ENCODE results near the gene LPO. TPM values are rescaled to one million over a fixed set of nuclear protein-coding genes. Genes with fewer than 3 reads are reported as not detected.

The LPO gene
- total RNA-seq, 2 donors from 2014 or later, result not detected

DNA sequence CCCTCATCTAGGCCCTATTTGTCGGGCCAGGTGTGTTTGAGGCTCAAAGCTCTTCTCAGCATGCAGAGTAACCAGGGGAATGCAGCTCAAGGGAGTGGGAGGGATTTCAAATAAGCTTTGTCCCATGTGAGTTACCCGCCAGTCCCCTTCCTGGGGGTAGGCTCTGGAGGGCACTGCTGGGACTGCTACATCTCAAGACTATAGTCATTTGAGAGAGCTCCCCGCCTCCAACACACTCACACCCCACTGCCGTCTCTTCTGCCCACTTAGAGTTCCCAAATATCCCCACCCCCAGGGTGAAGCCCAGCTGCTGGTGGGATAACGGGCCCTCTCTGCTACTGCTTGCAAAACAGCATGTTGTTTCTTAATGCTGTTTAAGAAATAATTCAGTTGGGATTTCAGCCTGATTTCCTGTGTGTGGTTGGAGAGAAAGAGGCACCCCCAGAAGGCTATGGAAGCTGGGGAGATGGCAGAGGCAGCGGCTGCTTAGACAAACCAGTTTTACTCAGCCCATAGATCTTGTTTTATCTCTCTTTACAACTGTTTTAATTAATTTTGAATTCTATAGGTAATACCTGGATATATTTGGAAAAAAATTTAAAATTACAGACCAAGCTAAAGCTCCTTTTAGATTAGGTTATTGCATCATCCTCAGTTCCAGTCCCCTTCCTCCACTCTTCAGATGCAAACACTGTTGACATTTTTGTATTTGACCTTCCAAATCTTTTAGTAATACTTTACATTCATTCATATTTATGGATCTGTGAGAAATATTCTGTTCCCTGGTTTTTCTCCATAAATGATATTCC is 46.4 kb downstream of the LPO start:
- intact Hi-C loops (cut with DNase I), result no loop called here

DNA sequence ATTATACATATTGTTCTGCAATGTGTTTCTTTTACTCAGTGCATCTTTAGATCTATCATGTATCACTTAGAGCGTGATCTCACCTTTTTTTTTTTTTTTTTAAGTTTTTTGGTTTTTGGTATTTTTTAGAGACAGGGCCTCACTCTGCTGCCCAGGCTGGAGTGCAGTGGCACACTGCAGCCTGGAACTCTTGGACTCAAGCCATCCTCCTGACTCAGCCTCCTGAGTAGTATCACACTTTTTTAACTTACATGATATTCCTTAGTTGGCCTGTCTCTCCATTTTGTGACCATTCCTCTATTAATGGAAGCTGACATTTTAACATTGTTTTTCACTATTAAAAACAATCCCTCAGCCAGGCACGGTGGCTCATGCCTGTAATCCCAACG is 47.0 kb downstream of the LPO start:
- Histone ChIP-seq H3K4me3 (no peak overlapping the region), H3K27ac (no peak overlapping the region)
- no peak for DNase-seq

More for the DNA sequence above, 46.4 kb downstream of the LPO start:
- TF ChIP-seq POLR2A (IDR thresholded peaks at IDR 0.05), result no peak
- TF ChIP-seq, protein P1, sequence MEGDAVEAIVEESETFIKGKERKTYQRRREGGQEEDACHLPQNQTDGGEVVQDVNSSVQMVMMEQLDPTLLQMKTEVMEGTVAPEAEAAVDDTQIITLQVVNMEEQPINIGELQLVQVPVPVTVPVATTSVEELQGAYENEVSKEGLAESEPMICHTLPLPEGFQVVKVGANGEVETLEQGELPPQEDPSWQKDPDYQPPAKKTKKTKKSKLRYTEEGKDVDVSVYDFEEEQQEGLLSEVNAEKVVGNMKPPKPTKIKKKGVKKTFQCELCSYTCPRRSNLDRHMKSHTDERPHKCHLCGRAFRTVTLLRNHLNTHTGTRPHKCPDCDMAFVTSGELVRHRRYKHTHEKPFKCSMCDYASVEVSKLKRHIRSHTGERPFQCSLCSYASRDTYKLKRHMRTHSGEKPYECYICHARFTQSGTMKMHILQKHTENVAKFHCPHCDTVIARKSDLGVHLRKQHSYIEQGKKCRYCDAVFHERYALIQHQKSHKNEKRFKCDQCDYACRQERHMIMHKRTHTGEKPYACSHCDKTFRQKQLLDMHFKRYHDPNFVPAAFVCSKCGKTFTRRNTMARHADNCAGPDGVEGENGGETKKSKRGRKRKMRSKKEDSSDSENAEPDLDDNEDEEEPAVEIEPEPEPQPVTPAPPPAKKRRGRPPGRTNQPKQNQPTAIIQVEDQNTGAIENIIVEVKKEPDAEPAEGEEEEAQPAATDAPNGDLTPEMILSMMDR (IDR thresholded peaks at IDR 0.05), result no peak
- no peak for ATAC-seq
- no peak for DNase-seq
- Histone ChIP-seq H3K27ac (no peak overlapping the region), H3K4me3 (no peak overlapping the region), H3K9me3 (no peaks in the 10 kb centered on the region), H3K36me3 (replicated peaks in 1 of 2; ENCODE audit: insufficient read depth in 1 of 2, low read depth in 2 of 2) (no peaks in the 10 kb centered on the region), H3K27me3 (no peaks in the 10 kb centered on the region), H3K4me1 (no peaks in the 10 kb centered on the region)
- 49 to 66% methylated on average over 6 of the region's 6 CpGs for WGBS, 2 donors

DNA sequence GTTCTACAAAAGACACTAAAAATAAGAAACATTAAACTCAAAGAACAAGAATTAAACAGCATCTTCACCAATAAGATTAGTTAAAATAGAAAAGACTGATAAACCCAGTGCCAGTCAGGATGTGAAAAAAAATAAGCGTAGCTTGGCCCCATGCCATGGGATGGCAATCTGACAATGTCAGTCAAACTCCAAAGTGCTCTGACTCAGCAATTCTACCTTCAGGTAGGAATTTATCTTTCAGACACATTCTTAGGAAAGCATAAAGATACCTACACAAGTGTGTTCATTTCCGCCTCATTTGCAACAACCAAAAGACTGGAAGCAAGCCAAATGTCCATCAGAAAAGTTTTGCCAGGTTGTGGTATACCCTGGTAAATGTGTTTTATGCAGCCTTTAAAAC is 51.5 kb downstream of the LPO start:
- H3K4me3 ChIP-seq, result no peak overlapping the region
- no peaks in the 10 kb centered on the region for H3K9me3 ChIP-seq
- no peak overlapping the region for H3K27ac ChIP-seq
- no peaks in the 10 kb centered on the region for H3K27me3 ChIP-seq
- TF ChIP-seq POLR2A (IDR thresholded peaks at IDR 0.05), result no peak
- TF ChIP-seq, protein P1 (IDR thresholded peaks at IDR 0.05), result no peak
- ATAC-seq (no peak), DNase-seq (no peak)
- no peaks in the 10 kb centered on the region for H3K36me3 ChIP-seq (replicated peaks in 1 of 2; ENCODE audit: insufficient read depth in 1 of 2, low read depth in 2 of 2)
- WGBS, 2 donors, result 14 to 21% methylated on average over 2 of the region's 2 CpGs
- no peaks in the 10 kb centered on the region for H3K4me1 ChIP-seq
- intact Hi-C loops (cut with DNase I), result no loop called here

More for the DNA sequence above, 47.0 kb downstream of the LPO start:
- intact Hi-C loops (cut with DNase I), result no loop called here
- no peak for ATAC-seq
- no peaks in the 10 kb centered on the region for H3K4me1 ChIP-seq
- no peaks in the 10 kb centered on the region for H3K36me3 ChIP-seq (replicated peaks in 1 of 2; ENCODE audit: insufficient read depth in 1 of 2, low read depth in 2 of 2)
- H3K27me3 ChIP-seq, result no peaks in the 10 kb centered on the region
- TF ChIP-seq, protein P1 (IDR thresholded peaks at IDR 0.05), result no peak
- TF ChIP-seq POLR2A (IDR thresholded peaks at IDR 0.05), result no peak
- WGBS, 2 donors, result 89 to 93% methylated on average over 3 of the region's 3 CpGs
- H3K9me3 ChIP-seq, result no peaks in the 10 kb centered on the region

DNA sequence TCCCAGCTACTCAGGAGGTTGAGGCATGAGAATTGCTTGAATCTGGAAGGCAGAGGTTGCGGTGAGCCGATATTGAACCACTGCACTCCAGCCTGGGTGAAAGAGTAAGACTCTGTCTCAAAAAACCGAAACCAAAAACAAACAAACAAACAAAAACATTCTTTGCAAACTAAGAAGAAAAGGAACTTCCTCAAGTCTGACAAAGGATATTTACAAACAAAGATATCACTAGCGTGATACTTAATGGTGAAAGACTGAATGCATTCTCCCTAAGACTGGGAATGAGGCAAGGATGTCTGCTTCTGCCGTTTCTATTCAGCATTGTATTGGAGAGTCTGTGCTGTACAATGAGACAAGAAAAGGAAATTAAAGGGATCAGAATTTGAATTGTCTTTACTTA is 52.9 kb downstream of the LPO start:
- Histone ChIP-seq H3K27me3 (no peaks in the 10 kb centered on the region), H3K36me3 (replicated peaks in 1 of 2; ENCODE audit: insufficient read depth in 1 of 2, low read depth in 2 of 2) (no peaks in the 10 kb centered on the region), H3K4me1 (no peaks in the 10 kb centered on the region), H3K9me3 (no peaks in the 10 kb centered on the region), H3K4me3 (no peak overlapping the region), H3K27ac (no peak overlapping the region)
- ATAC-seq (no peak), DNase-seq (no peak)
- intact Hi-C loops (cut with DNase I), result no loop called here
- TF ChIP-seq, protein P1 (IDR thresholded peaks at IDR 0.05), result no peak
- TF ChIP-seq POLR2A (IDR thresholded peaks at IDR 0.05), result no peak
- 54 to 69% methylated on average over 5 of the region's 5 CpGs for WGBS, 2 donors

DNA sequence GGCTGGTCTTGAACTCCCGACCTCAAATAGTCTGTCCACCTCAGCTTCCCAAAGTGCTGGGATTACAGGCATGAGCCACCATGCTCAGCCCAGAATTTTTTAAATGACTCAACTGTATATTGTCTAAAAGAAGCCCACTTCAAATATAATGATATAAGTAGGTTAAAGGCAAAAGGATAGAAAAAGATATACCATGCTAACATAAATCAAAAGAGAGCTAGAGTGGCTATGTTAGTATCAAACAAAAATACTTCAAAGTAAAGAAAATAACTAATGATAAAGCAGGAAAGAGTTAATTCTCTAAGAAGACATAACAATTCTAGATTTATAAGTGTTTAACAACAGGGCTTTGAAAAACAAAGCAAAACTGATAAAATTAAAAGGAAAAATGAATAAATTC is 55.6 kb downstream of the LPO start:
- DNase-seq (no peak), ATAC-seq (no peak)
- Histone ChIP-seq H3K36me3 (replicated peaks in 1 of 2; ENCODE audit: insufficient read depth in 1 of 2, low read depth in 2 of 2) (no peaks in the 10 kb centered on the region), H3K27ac (no peak overlapping the region), H3K4me3 (no peak overlapping the region), H3K4me1 (no peaks in the 10 kb centered on the region), H3K9me3 (no peaks in the 10 kb centered on the region), H3K27me3 (no peaks in the 10 kb centered on the region)
- intact Hi-C loops (cut with DNase I), result no loop called here
- WGBS, 2 donors, result 53 to 67% methylated on average over 1 of the region's 1 CpG
- TF ChIP-seq, protein P1 (IDR thresholded peaks at IDR 0.05), result no peak
- TF ChIP-seq POLR2A (IDR thresholded peaks at IDR 0.05), result no peak

All from body of pancreas (tissue), 4 donors.